K562 (cell line): Measurements from ENCODE around the gene HNF4A. TPM values are rescaled to one million over a fixed set of nuclear protein-coding genes. Genes with fewer than 3 reads are reported as not detected.

Source experiments
- ATAC-seq: fragments of 200-7000 bp; cut with Tn5 transposase; 3 replicates; pipeline ENCODE4 v1.9.1; 2020; ENCODE audit warnings: moderate library complexity
- BruUV-seq: library from RNA; stranded (reverse); fragments of 400-500 nt; replicated peaks from 2 replicates; lab custom pipeline; 2021; lab: Mats Ljungman, UMichigan
- CTCF ChIA-PET: fragments of 300-600 bp; formaldehyde crosslinking; extraction: SDS; loops from one replicate; lab custom pipeline; 2021; ENCODE audit warnings: low intra/inter-chr PET ratio; lab: Yijun Ruan, JAX
- POLR2A ChIA-PET: fragments of 300-600, 350-650 bp; sonication (Branson Sonifier 250); formaldehyde crosslinking; extraction: SDS; loops from one replicate; lab custom pipeline; 2021; ENCODE audit warnings: antibody characterized with exemption, inconsistent platforms; lab: Yijun Ruan, JAX
- DNase-seq, 4 experiments: peaks; one replicate each; pipeline versions ENCODE4 v3.0.0 to v3.0.0-alpha.2; 2011 to 2018; ENCODE audit warnings: low spot score in 3 of 4, mixed read lengths in 3 of 4; ENCODE audit errors: extremely low read depth in 1 of 4
- FAIRE-seq: peaks from 2 replicates; lab custom pipeline; 2011; peaks lifted over from hg19 to GRCh38; lab: Jason Lieb, UNC
- H2AFZ ChIP-seq: 2 replicates; pipeline ENCODE4 v1.6.0; 2011; ENCODE audit warnings: low read depth, low read length, control low read depth, inconsistent platforms
- H3K27ac ChIP-seq: fragments of 200-600 bp; 3 replicates; pipeline ENCODE4 v1.8.0; 2011; ENCODE audit warnings: low read depth, mild to moderate bottlenecking, control low read depth, inconsistent platforms, low read length, moderate library complexity, mixed read lengths; ENCODE audit errors: extremely low read depth
- H3K27me3 ChIP-seq, 2 experiments: fragments of 300-600 bp in 1 of 2; 2 replicates in 1 of 2; 3 replicates in 1 of 2; pipeline versions ENCODE4 v1.6.0 to v1.8.0; 2011; ENCODE audit warnings: inconsistent platforms in 2 of 2, low read length in 2 of 2, mild to moderate bottlenecking in 1 of 2, mixed read lengths in 1 of 2, moderate library complexity in 1 of 2; ENCODE audit not compliant: control insufficient read depth in 2 of 2, insufficient read depth in 2 of 2
- H3K36me3 ChIP-seq: fragments of 300-600 bp; 3 replicates; pipeline ENCODE4 v1.8.0; 2011; ENCODE audit warnings: mild to moderate bottlenecking, low read length, inconsistent platforms; ENCODE audit not compliant: control insufficient read depth, insufficient read depth
- H3K4me1 ChIP-seq, 2 experiments: fragments of 200-600 bp in 1 of 2; replicated peaks in 1 of 2; 2 replicates in 1 of 2; 3 replicates in 1 of 2; pipeline versions ENCODE4 v1.5.1 to v1.8.0; 2011; ENCODE audit warnings: inconsistent platforms in 2 of 2, low read length in 2 of 2, mild to moderate bottlenecking in 1 of 2, mixed read lengths in 1 of 2, moderate library complexity in 1 of 2; ENCODE audit not compliant: control insufficient read depth in 2 of 2, insufficient read depth in 2 of 2
- H3K4me2 ChIP-seq: 2 replicates; pipeline ENCODE4 v1.6.1; 2011; ENCODE audit warnings: low read length, control low read depth, inconsistent platforms, mixed read lengths; ENCODE audit not compliant: insufficient read depth
- H3K4me3 ChIP-seq: fragments of 200-600 bp; sonication (generic), shearing (Covaris generic); 2 replicates; pipeline ENCODE4 v1.5.1; 2016; ENCODE audit warnings: control low read depth, inconsistent platforms
- H3K79me2 ChIP-seq: fragments of 200-600 bp; 3 replicates; pipeline ENCODE4 v1.8.0; 2011; ENCODE audit warnings: low read length, inconsistent platforms; ENCODE audit not compliant: control insufficient read depth, insufficient read depth
- H3K9ac ChIP-seq, 2 experiments: 2 replicates each; pipeline versions ENCODE4 v1.6.0 to v1.6.1; 2011; ENCODE audit warnings: low read depth in 2 of 2, low read length in 2 of 2, control low read depth in 1 of 2, inconsistent platforms in 1 of 2, mild to moderate bottlenecking in 1 of 2, mixed read lengths in 1 of 2; ENCODE audit not compliant: insufficient read depth in 1 of 2
- H3K9me1 ChIP-seq: one replicate; pipeline ENCODE4 v1.6.0; 2011; ENCODE audit warnings: inconsistent platforms, mild to moderate bottlenecking, low read length, moderate library complexity; ENCODE audit not compliant: control insufficient read depth, insufficient read depth
- H3K9me3 ChIP-seq: replicated peaks from 2 replicates; pipeline ENCODE4 v1.5.1; 2011; ENCODE audit warnings: low read depth, low read length, inconsistent platforms; ENCODE audit not compliant: control insufficient read depth, insufficient read depth
- H4K20me1 ChIP-seq: replicated peaks from 2 replicates; pipeline ENCODE4 v1.6.1; 2011; ENCODE audit warnings: low read length, inconsistent platforms, mixed read lengths; ENCODE audit not compliant: control insufficient read depth, insufficient read depth
- CBFA2T2 ChIP-seq: fragments of 450-650 bp; conservative IDR thresholded peaks from 2 replicates; pipeline ENCODE4 v1.6.1; 2017; ENCODE audit warnings: mild to moderate bottlenecking
- CBFA2T3 ChIP-seq: fragments of 450-650 bp; IDR thresholded peaks from 2 replicates; pipeline ENCODE4 v1.6.1; 2017
- ILF3 ChIP-seq: fragments of 450-650 bp; IDR thresholded peaks from 2 replicates; pipeline ENCODE4 v1.6.1; 2018; ENCODE audit warnings: antibody characterized with exemption, mild to moderate bottlenecking, moderate library complexity, borderline replicate concordance
- NONO ChIP-seq, 2 experiments: fragments of 200-400 bp in 1 of 2; fragments of 450-650 bp in 1 of 2; formaldehyde crosslinking in 1 of 2; IDR thresholded peaks; 2 replicates each; pipeline ENCODE4 v1.6.1; 2017; ENCODE audit warnings: low read depth in 2 of 2, mild to moderate bottlenecking in 2 of 2, moderate library complexity in 2 of 2, low read length in 1 of 2
- RBM15 ChIP-seq: fragments of 200-400 bp; formaldehyde crosslinking; IDR thresholded peaks from 2 replicates; pipeline ENCODE4 v1.6.1; 2018; ENCODE audit warnings: mild to moderate bottlenecking, low read length, moderate library complexity; ENCODE audit not compliant: insufficient read depth
- SAFB2 ChIP-seq: fragments of 200-400 bp; formaldehyde crosslinking; IDR thresholded peaks from 2 replicates; pipeline ENCODE4 v1.6.1; 2018; ENCODE audit warnings: borderline replicate concordance, low read length, low read depth, moderate library complexity; ENCODE audit not compliant: severe bottlenecking
- TAL1 ChIP-seq: fragments of 450-650 bp; IDR thresholded peaks from 2 replicates; pipeline ENCODE4 v1.6.1; 2016; ENCODE audit warnings: mild to moderate bottlenecking
- U2AF2 ChIP-seq: fragments of 200-400 bp; formaldehyde crosslinking; optimal IDR thresholded peaks from 2 replicates; pipeline ENCODE3; 2017; ENCODE audit warnings: low read depth, mild to moderate bottlenecking, low read length
- YY1 ChIP-seq, 3 experiments: IDR thresholded peaks; 2 replicates each; pipeline ENCODE4 v1.6.1; 2011; ENCODE audit warnings: low read length in 2 of 3, mild to moderate bottlenecking in 2 of 3, moderate library complexity in 2 of 3, borderline replicate concordance in 1 of 3, control low read depth in 1 of 3, low read depth in 1 of 3; ENCODE audit not compliant: insufficient read depth in 3 of 3, insufficient replicate concordance in 2 of 3, control insufficient read depth in 1 of 3, insufficient read length in 1 of 3; ENCODE audit errors: extremely low read depth in 1 of 3
- ZC3H4 ChIP-seq: sonication (generic); formaldehyde crosslinking; IDR thresholded peaks from 2 replicates; pipeline ENCODE4 v1.9.0; 2021; ENCODE audit warnings: missing genetic modification reagents, borderline replicate concordance
- ZNF354B ChIP-seq: fragments of 250-450 bp; sonication (Bioruptor Pico); IDR thresholded peaks from 2 replicates; pipeline ENCODE4 v1.4.0; 2020
- WGBS: fragments of 100-300 bp; shearing (Covaris generic); methylation state at CpG from one replicate; pipeline ENCODE4 v1.1.6; 2016; ENCODE audit warnings: low coverage, mixed read lengths; ENCODE audit not compliant: insufficient coverage; ENCODE audit errors: missing lambda C conversion rate; 5-methylcytosine and 5-hydroxymethylcytosine counted together
- in situ Hi-C: fragments of 300-500 bp; cut with MboI; formaldehyde crosslinking; loops from 4 replicates; pipeline ENCODE4 v1.15.0; 2018; ENCODE audit warnings: inconsistent platforms, mixed read lengths
- intact Hi-C: fragments of 100-400 bp; cut with micrococcal nuclease; formaldehyde crosslinking; loops from 2 replicates; pipeline ENCODE4 v1.14.2; 2022
- polyA plus RNA-seq, 8 experiments: library from polyadenylated mRNA; depleted of rRNA in 4 of 8; stranded (reverse) in 5 of 8; unstranded in 3 of 8; fragments of >200 nt; fragmentation: Nextera tagmentation in 2 of 8; fragmentation: Illumina TruSeq in 1 of 8; extraction: Ambion mirVana in 2 of 8; extraction: Trizol in 1 of 8; gene quantifications; 2 replicates each; pipeline versions ENCODE4 v1.2.1 to v1.2.3, GENCODE V29; 2011 to 2014; ENCODE audit warnings: inconsistent platforms in 1 of 8, missing spikeins in 1 of 8
- total RNA-seq, 7 experiments: library from RNA; depleted of rRNA in 6 of 7; stranded (reverse); fragments of >200 nt in 6 of 7; fragmentation: Illumina TruSeq in 2 of 7; extraction: Trizol in 2 of 7; gene quantifications; 2 replicates each; pipeline versions ENCODE4 v1.2.1 to v1.2.3, GENCODE V29; 2011 to 2021; ENCODE audit warnings: low replicate concordance in 1 of 7
- TF ChIP-seq, protein P1 (sequence below): fragments of 450-650 bp; formaldehyde crosslinking; IDR thresholded peaks from 2 replicates; pipeline ENCODE4 v1.4.0; 2022; ENCODE audit warnings: missing genetic modification characterization
- TF ChIP-seq, protein P2 (sequence below): fragments of 450-650 bp; formaldehyde crosslinking; IDR thresholded peaks from 2 replicates; pipeline ENCODE4 v1.4.0; 2020; ENCODE audit warnings: mild to moderate bottlenecking, moderate library complexity
- TF ChIP-seq, protein P3 (sequence below), 2 experiments: fragments of 450-650 bp; IDR thresholded peaks; 2 replicates each; pipeline ENCODE4 v1.6.1; 2018; ENCODE audit warnings: mild to moderate bottlenecking in 2 of 2, low read depth in 1 of 2; ENCODE audit not compliant: partially characterized antibody in 2 of 2

HNF4A gene
- total and polyA plus RNA-seq, 9 of the 15 experiments (the other 6 are each of a cell fraction or from before 2014, with no cell fraction given): 0.03 to 0.27 (median 0.08) TPM; not detected in 5

DNA sequence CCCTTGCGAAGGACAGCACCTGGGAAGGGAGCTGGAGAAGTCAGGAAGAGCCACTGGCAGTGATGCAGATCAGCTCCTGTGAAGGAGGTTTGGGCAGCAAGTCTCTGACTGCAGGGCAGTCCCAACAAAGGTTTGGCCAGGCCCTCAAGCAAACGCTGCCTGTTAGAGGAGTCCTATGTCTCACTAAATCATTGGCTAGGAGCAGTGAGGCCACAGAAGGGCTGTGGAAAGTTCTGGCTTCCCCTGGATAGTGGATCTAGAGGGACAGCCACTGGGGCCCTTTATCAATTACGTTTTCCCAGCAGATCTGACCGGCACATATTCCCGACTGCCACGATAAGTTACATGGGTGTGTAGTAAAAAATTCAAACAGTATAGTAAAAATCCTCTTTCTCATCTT lies 122.7 kb downstream of the HNF4A start:
- Histone ChIP-seq H3K9ac (peak overlapping the region in 1 of 2 experiments; percentile 77; a peak in 1 of 4 replicates), H2AFZ (no peak overlapping the region), H3K27me3 (no peaks in the 10 kb centered on the region; a peak in 1 of 5 replicates), H3K4me3 (no peak overlapping the region), H3K27ac (0 out of 3 replicates have a peak overlapping the region, but pooled peaks have one; percentile 43), H3K79me2 (peaks cover 14% of the 10 kb centered on the region; the same call in 1 of the 3 replicates), H3K9me3 (no peaks in the 10 kb centered on the region), H3K36me3 (peaks cover 17% of the 10 kb centered on the region; the same call in 2 of the 3 replicates), H3K4me2 (peak overlapping the region; percentile 39), H3K4me1 (peaks cover 17 to 22% of the 10 kb centered on the region in 2 experiments; a peak in 4 of 5 replicates), H4K20me1 (no peaks in the 10 kb centered on the region), H3K9me1 (no peaks in the 10 kb centered on the region)
- in situ Hi-C loops (no loop called here), intact Hi-C loops (no loop called here)
- peak in 1 of 4 experiments; percentile 30 for DNase-seq
- 33% methylated on average over 6 of the region's 6 CpGs for WGBS
- BruUV-seq: no TSS peak
- ChIA-PET POLR2A (interaction anchor here (0.5 to 1.4 kb wide), 2 partner anchors 9 to 355 kb away, joined by 4 to 5 read pairs; no protein-coding TSS in a partner anchor), CTCF (no interaction called here)
- no peak for ATAC-seq
- FAIRE-seq: peak; percentile 40
- no peak for TF ChIP-seq RBM15
- TF ChIP-seq ILF3: no peak
- no peak for TF ChIP-seq ZC3H4 (CRISPR knock-in tag)
- TF ChIP-seq SAFB2: no peak
- no peak for TF ChIP-seq YY1 (IDR thresholded peaks at IDR 0.05; ENCODE audit: borderline replicate concordance in 1 of 3, control insufficient read depth in 1 of 3, extremely low read depth in 1 of 3, insufficient read depth in 3 of 3, insufficient read length in 1 of 3, insufficient replicate concordance in 2 of 3, low read depth in 1 of 3, low read length in 2 of 3)
- TF ChIP-seq, protein P1, sequence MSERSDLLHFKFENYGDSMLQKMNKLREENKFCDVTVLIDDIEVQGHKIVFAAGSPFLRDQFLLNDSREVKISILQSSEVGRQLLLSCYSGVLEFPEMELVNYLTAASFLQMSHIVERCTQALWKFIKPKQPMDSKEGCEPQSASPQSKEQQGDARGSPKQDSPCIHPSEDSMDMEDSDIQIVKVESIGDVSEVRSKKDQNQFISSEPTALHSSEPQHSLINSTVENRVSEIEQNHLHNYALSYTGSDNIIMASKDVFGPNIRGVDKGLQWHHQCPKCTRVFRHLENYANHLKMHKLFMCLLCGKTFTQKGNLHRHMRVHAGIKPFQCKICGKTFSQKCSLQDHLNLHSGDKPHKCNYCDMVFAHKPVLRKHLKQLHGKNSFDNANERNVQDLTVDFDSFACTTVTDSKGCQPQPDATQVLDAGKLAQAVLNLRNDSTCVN (CRISPR knock-in tag): no peak
- TF ChIP-seq NONO (IDR thresholded peaks at IDR 0.05; ENCODE audit: low read depth in 2 of 2, low read length in 1 of 2): no peak
- TF ChIP-seq CBFA2T2: 0 out of 2 replicates have a peak, but pooled peaks have one; percentile 19
- TF ChIP-seq, protein P2, sequence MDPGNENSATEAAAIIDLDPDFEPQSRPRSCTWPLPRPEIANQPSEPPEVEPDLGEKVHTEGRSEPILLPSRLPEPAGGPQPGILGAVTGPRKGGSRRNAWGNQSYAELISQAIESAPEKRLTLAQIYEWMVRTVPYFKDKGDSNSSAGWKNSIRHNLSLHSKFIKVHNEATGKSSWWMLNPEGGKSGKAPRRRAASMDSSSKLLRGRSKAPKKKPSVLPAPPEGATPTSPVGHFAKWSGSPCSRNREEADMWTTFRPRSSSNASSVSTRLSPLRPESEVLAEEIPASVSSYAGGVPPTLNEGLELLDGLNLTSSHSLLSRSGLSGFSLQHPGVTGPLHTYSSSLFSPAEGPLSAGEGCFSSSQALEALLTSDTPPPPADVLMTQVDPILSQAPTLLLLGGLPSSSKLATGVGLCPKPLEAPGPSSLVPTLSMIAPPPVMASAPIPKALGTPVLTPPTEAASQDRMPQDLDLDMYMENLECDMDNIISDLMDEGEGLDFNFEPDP (CRISPR knock-in tag): no peak
- TF ChIP-seq ZNF354B: no peak
- 0 out of 2 replicates have a peak, but pooled peaks have one; percentile 26 for TF ChIP-seq TAL1
- TF ChIP-seq, protein P3, sequence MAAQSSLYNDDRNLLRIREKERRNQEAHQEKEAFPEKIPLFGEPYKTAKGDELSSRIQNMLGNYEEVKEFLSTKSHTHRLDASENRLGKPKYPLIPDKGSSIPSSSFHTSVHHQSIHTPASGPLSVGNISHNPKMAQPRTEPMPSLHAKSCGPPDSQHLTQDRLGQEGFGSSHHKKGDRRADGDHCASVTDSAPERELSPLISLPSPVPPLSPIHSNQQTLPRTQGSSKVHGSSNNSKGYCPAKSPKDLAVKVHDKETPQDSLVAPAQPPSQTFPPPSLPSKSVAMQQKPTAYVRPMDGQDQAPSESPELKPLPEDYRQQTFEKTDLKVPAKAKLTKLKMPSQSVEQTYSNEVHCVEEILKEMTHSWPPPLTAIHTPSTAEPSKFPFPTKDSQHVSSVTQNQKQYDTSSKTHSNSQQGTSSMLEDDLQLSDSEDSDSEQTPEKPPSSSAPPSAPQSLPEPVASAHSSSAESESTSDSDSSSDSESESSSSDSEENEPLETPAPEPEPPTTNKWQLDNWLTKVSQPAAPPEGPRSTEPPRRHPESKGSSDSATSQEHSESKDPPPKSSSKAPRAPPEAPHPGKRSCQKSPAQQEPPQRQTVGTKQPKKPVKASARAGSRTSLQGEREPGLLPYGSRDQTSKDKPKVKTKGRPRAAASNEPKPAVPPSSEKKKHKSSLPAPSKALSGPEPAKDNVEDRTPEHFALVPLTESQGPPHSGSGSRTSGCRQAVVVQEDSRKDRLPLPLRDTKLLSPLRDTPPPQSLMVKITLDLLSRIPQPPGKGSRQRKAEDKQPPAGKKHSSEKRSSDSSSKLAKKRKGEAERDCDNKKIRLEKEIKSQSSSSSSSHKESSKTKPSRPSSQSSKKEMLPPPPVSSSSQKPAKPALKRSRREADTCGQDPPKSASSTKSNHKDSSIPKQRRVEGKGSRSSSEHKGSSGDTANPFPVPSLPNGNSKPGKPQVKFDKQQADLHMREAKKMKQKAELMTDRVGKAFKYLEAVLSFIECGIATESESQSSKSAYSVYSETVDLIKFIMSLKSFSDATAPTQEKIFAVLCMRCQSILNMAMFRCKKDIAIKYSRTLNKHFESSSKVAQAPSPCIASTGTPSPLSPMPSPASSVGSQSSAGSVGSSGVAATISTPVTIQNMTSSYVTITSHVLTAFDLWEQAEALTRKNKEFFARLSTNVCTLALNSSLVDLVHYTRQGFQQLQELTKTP (IDR thresholded peaks at IDR 0.05; ENCODE audit: low read depth in 1 of 2, partially characterized antibody in 2 of 2): no peak
- TF ChIP-seq U2AF2: no peak
- TF ChIP-seq CBFA2T3: peak; percentile 33; the same call in 1 of the 2 replicates
